CD4-positive, alpha-beta T cell treated with Interferon alpha-2 for 1 hour (primary cell): ENCODE results near the gene PRAMEF13.
"Not testable (repeated sequence)": the region's sequence is repeated elsewhere in the genome, so short reads cannot be mapped to it uniquely, and the experiment has no call there.

Experiments
- DNase-seq, 2 donors: peaks; one replicate each; pipeline ENCODE4 v3.0.0-alpha.2; 2020 to 2022

PRAMEF13 gene

DNA sequence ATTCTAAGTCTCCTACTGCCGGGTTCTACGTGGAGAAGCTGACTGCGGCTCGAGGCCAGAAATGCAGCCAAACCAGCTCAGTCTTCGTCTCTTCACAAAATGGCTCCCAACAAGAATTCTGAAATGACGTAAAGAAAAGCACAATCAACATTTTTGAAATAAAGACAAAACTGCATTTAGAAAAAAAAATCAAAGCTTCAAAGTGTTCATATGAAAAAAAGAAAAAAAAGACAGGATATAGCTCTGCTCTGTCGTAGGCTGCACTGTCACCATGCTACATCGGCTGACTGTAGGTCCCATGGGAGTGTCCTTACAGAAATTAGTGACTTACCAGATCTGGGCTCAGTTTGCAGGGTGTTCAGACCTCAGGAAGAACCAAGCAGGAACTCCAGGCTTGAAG lies 35.7 kb downstream of the PRAMEF13 start, which contains the start of gene HNRNPCL4:
Gene HNRNPCL4 (minus strand): TSS at position 101 of the 400 bp plus-strand sequence. CDS start 164 bp downstream, outside the sequence.
- not testable (repeated sequence) for DNase-seq

DNA sequence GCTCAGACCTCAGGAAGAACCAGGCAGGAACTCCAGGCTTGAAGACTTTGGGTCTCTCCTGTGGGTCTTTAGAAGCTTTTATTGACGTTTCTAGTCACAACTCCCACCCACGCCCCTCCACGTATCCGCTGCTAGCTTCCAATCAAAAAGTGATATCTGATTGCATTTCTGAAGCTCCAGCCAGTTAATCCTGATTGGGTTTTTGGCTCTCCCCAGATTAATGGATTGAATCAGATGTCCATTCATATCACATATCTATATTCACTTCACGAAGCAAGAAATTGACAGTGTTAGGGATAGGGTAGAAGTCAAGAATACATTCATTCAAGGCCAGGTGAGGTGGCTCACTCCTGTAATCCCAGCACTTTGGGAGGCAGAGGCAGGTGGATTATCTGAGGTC lies 45.3 kb downstream of the PRAMEF13 start, which contains the start of gene PRAMEF26:
Gene PRAMEF26 (minus strand): TSS at position 101 of the 400 bp plus-strand sequence. CDS start 2,914 bp downstream, outside the sequence.
- DNase-seq = not testable (repeated sequence)
